ENCODE measurements around the gene PSMA7.

PSMA7 gene

DNA sequence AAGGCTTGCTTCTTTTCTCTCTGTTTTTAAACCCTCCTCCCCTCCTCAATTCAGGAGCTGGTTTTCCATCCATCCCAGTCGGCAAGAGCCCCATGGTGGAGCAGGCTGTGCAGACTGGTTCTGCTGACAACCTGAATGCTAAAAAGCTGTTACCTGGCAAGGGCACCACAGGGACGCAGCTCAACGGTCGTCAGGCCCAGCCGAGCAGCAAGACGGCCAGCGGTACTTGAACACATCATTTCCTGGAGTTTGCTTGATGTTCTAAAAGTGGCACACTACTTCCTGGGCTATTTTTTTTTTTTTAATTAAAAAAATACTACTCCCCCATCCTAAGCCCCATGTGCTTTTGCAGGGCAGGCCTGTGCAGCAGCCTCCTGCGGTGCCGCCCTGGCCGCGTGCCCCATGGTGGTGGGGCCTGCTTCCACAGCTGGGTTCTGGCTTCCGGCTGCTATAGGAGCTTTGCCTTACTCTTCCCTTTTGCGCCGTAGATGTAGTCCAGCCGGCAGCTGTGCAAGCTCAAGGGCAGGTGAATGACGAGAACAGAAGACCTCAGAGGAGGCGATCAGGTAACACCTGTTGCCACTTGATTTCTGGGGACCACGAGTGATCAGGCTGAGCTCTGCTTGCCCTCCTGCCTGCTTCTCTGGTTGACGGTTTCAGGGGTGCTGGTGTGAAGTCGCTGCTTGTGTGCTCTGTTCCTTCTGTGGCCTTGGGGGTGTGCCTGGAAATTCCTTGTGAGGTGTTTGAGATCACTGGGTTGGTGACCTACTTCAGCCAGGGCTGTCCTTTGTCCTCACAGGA, 13.3 kb downstream of the PSMA7 start:
- H3K9ac ChIP-seq (ENCODE audit: low read depth, low read length): no peak overlapping the region
- H3K27me3 ChIP-seq (ENCODE audit: control insufficient read depth, insufficient read depth, low read length): no peaks in the 10 kb centered on the region
- H3K4me1 ChIP-seq (ENCODE audit: control insufficient read depth, insufficient read depth, low read length): no peaks in the 10 kb centered on the region
- no peaks in the 10 kb centered on the region for H3K9me3 ChIP-seq (ENCODE audit: control insufficient read depth, insufficient read depth, low read length)
- H3K4me3 ChIP-seq (ENCODE audit: low read depth, low read length): no peak overlapping the region
- H3K36me3 ChIP-seq (ENCODE audit: control insufficient read depth, insufficient read depth, low read length): peaks cover 92% of the 10 kb centered on the region

- peaks cover 6% of the 10 kb centered on the region for H3K4me1 ChIP-seq (ENCODE audit: control insufficient read depth, insufficient read depth, low read length)
- H3K27me3 ChIP-seq (ENCODE audit: control insufficient read depth, insufficient read depth, low read length): no peaks in the 10 kb centered on the region
- H3K9me3 ChIP-seq (ENCODE audit: control insufficient read depth, insufficient read depth, low read length): no peaks in the 10 kb centered on the region
- H3K9ac ChIP-seq (ENCODE audit: low read depth, low read length): no peak overlapping the region
- peaks cover 89% of the 10 kb centered on the region for H3K36me3 ChIP-seq (ENCODE audit: control insufficient read depth, insufficient read depth, low read length)
- H3K4me3 ChIP-seq (ENCODE audit: low read depth, low read length): no peak overlapping the region
These were observed 14.7 kb downstream of the PSMA7 start for GRCh38 chr20:62128502-62128901.

GRCh38 chr20:62127799-62128198, 15.4 kb downstream of the PSMA7 start:
- Histone ChIP-seq H3K9me3 (ENCODE audit: control insufficient read depth, insufficient read depth, low read length) (no peaks in the 10 kb centered on the region), H3K27me3 (ENCODE audit: control insufficient read depth, insufficient read depth, low read length) (no peaks in the 10 kb centered on the region), H3K9ac (ENCODE audit: low read depth, low read length) (no peak overlapping the region), H3K4me1 (ENCODE audit: control insufficient read depth, insufficient read depth, low read length) (peaks cover 6% of the 10 kb centered on the region), H3K4me3 (ENCODE audit: low read depth, low read length) (no peak overlapping the region), H3K36me3 (ENCODE audit: control insufficient read depth, insufficient read depth, low read length) (peaks cover 82% of the 10 kb centered on the region)

- Histone ChIP-seq H3K27me3 (ENCODE audit: control insufficient read depth, insufficient read depth, low read length) (no peaks in the 10 kb centered on the region), H3K4me1 (ENCODE audit: control insufficient read depth, insufficient read depth, low read length) (peaks cover 6% of the 10 kb centered on the region), H3K36me3 (ENCODE audit: control insufficient read depth, insufficient read depth, low read length) (peaks cover 66% of the 10 kb centered on the region), H3K4me3 (ENCODE audit: low read depth, low read length) (no peak overlapping the region), H3K9me3 (ENCODE audit: control insufficient read depth, insufficient read depth, low read length) (no peaks in the 10 kb centered on the region), H3K9ac (ENCODE audit: low read depth, low read length) (no peak overlapping the region)
These were observed 17.1 kb downstream of the PSMA7 start for GRCh38 chr20:62126141-62126540.

GRCh38 chr20:62123450-62124118, 19.6 kb downstream of the PSMA7 start:
- Histone ChIP-seq H3K27me3 (ENCODE audit: control insufficient read depth, insufficient read depth, low read length) (no peaks in the 10 kb centered on the region), H3K4me1 (ENCODE audit: control insufficient read depth, insufficient read depth, low read length) (peaks cover 6% of the 10 kb centered on the region), H3K4me3 (ENCODE audit: low read depth, low read length) (peak overlapping the region; percentile 86), H3K9ac (ENCODE audit: low read depth, low read length) (peak overlapping the region; percentile 9), H3K9me3 (ENCODE audit: control insufficient read depth, insufficient read depth, low read length) (no peaks in the 10 kb centered on the region), H3K36me3 (ENCODE audit: control insufficient read depth, insufficient read depth, low read length) (peaks cover 42% of the 10 kb centered on the region)

GRCh38 chr20:62122654-62123449, 20.3 kb downstream of the PSMA7 start:
- Histone ChIP-seq H3K27me3 (ENCODE audit: control insufficient read depth, insufficient read depth, low read length) (no peaks in the 10 kb centered on the region), H3K4me1 (ENCODE audit: control insufficient read depth, insufficient read depth, low read length) (peaks cover 6% of the 10 kb centered on the region), H3K4me3 (ENCODE audit: low read depth, low read length) (peak overlapping the region; percentile 86), H3K9ac (ENCODE audit: low read depth, low read length) (peak overlapping the region; percentile 73), H3K9me3 (ENCODE audit: control insufficient read depth, insufficient read depth, low read length) (no peaks in the 10 kb centered on the region), H3K36me3 (ENCODE audit: control insufficient read depth, insufficient read depth, low read length) (peaks cover 34% of the 10 kb centered on the region)

GRCh38 chr20:62121776-62122653, 21.2 kb downstream of the PSMA7 start, which contains the start of gene LSM14B:
Gene LSM14B (plus strand): TSS chr20:62122475. CDS start chr20:62122667, 192 bp downstream.
- H3K27me3 ChIP-seq (ENCODE audit: control insufficient read depth, insufficient read depth, low read length): no peaks in the 10 kb centered on the region
- peaks cover 6% of the 10 kb centered on the region for H3K4me1 ChIP-seq (ENCODE audit: control insufficient read depth, insufficient read depth, low read length)
- H3K4me3 ChIP-seq (ENCODE audit: low read depth, low read length): peak within 1 kb of the TSS; percentile 86
- H3K9me3 ChIP-seq (ENCODE audit: control insufficient read depth, insufficient read depth, low read length): no peaks in the 10 kb centered on the region
- peaks cover 26% of the 10 kb centered on the region for H3K36me3 ChIP-seq (ENCODE audit: control insufficient read depth, insufficient read depth, low read length)
- peak within 1 kb of the TSS; percentile 81 for H3K9ac ChIP-seq (ENCODE audit: low read depth, low read length)

DNA sequence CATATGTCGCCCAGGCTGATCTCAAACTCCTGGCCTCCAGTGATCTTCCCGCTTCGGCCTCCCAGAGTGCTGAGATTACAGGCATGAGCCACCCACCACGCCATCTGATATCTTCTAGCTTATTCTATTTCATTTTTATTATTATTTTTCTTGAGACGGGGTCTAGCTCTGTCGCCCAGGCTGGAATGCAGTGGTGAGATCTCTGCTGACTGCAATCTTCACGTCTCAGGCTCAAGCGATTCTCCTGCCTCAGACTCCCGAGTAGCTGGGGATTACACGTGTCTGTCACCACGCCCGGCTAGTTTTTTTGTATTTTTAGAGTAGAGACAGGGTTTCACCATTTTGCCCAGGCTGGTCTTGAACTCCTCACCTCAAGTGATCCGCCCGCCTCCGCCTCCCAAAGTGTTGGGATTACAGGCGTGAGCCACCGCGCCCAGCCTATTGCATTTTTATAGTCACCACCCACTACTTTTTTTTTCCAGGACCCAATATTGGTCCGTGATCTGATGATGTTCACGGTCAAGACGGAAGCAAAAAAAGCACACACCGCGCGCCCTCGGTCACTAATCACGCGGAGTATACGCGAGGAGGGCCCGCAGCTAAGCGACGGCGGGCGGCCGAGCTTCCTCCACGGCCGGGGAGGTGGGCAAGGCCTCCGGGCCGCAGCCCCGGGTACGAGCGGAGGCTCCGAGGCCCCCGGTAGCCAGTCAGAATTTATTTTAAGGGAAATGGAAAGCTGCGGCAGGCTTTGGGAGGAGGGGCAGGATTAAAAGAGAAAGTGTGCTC, 22.0 kb downstream of the PSMA7 start:
- Histone ChIP-seq H3K36me3 (ENCODE audit: control insufficient read depth, insufficient read depth, low read length) (peaks cover 18% of the 10 kb centered on the region), H3K9ac (ENCODE audit: low read depth, low read length) (peak overlapping the region; percentile 81), H3K4me3 (ENCODE audit: low read depth, low read length) (peak overlapping the region; percentile 56), H3K4me1 (ENCODE audit: control insufficient read depth, insufficient read depth, low read length) (peaks cover 6% of the 10 kb centered on the region), H3K27me3 (ENCODE audit: control insufficient read depth, insufficient read depth, low read length) (no peaks in the 10 kb centered on the region), H3K9me3 (ENCODE audit: control insufficient read depth, insufficient read depth, low read length) (no peaks in the 10 kb centered on the region)

DNA sequence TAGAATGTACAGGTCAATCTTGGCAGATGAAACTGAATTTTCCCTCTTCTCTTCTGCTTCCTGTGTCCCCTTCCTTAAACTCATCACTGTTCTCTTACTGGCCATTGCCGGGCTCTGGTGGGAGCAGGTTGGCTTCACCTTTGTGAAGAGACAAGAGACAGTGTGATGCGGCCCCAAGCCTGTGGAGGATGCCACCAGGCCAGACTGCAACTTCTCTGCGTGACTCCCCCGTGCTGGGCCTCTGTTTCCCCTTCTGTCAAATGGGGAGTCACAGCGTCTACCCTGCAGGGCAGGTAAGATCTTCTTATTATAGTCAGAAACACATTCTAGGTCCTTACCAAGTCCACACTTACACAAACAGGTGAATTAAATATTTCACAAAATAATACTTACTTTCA, 22.8 kb downstream of the PSMA7 start:
- H3K9me3 ChIP-seq (ENCODE audit: control insufficient read depth, insufficient read depth, low read length): no peaks in the 10 kb centered on the region
- no peak overlapping the region for H3K9ac ChIP-seq (ENCODE audit: low read depth, low read length)
- H3K27me3 ChIP-seq (ENCODE audit: control insufficient read depth, insufficient read depth, low read length): no peaks in the 10 kb centered on the region
- peaks cover 6% of the 10 kb centered on the region for H3K4me1 ChIP-seq (ENCODE audit: control insufficient read depth, insufficient read depth, low read length)
- peaks cover 11% of the 10 kb centered on the region for H3K36me3 ChIP-seq (ENCODE audit: control insufficient read depth, insufficient read depth, low read length)
- no peak overlapping the region for H3K4me3 ChIP-seq (ENCODE audit: low read depth, low read length)

GRCh38 chr20:62119591-62120364, 23.4 kb downstream of the PSMA7 start:
- H3K27me3 ChIP-seq (ENCODE audit: control insufficient read depth, insufficient read depth, low read length): no peaks in the 10 kb centered on the region
- H3K4me3 ChIP-seq (ENCODE audit: low read depth, low read length): no peak overlapping the region
- no peaks in the 10 kb centered on the region for H3K9me3 ChIP-seq (ENCODE audit: control insufficient read depth, insufficient read depth, low read length)
- peaks cover 6% of the 10 kb centered on the region for H3K4me1 ChIP-seq (ENCODE audit: control insufficient read depth, insufficient read depth, low read length)
- H3K36me3 ChIP-seq (ENCODE audit: control insufficient read depth, insufficient read depth, low read length): peaks cover 6% of the 10 kb centered on the region
- no peak overlapping the region for H3K9ac ChIP-seq (ENCODE audit: low read depth, low read length)
